Measurements from ENCODE around the gene TFIP11. TPM values are rescaled to one million over a fixed set of nuclear protein-coding genes. Genes with fewer than 3 reads are reported as not detected.

TFIP11 gene
- polyA plus RNA-seq, 6 donors from 2014 or later, result 25.2 to 43.8 (median 28.1) TPM

DNA sequence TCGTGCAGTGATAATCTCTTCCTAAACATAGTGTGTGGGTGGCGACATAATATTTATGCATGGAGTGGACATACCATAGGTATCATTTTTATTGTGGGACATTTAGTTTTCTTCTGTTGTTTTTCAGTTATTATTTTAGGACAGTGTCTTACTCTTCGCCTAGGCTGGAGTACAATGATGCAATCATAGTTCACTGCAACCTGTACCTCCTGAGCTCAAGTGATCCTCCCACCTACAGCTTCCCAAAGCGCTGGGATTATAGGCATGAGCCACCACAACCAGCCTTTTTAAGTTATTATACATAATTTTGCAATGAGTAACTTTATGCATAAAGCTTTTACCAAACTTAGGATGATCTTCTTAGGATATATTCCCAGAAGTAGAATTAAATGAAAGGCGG lies 25.9 kb downstream of the TFIP11 start:
- Mint-ChIP-seq H3K36me3 (no peaks in the 10 kb centered on the region), H3K4me3 (peak overlapping the region in 3 of 8 donors; percentile 18 to 92 (median 48)), H3K9me3 (no peaks in the 10 kb centered on the region), H3K27ac (peak overlapping the region in 1 of 6 donors; percentile 98), H3K27me3 (no peaks in the 10 kb centered on the region), H3K4me1 (peaks cover 48 to 53% (median 50%) of the 10 kb centered on the region in 3 donors)
- no peak for ATAC-seq (ENCODE audit: low read depth in 2 of 2)
- no peak for DNase-seq

- ATAC-seq (ENCODE audit: low read depth in 2 of 2) (no peak), DNase-seq (no peak)
- H3K27me3 Mint-ChIP-seq, result no peaks in the 10 kb centered on the region
- H3K36me3 Mint-ChIP-seq, result no peaks in the 10 kb centered on the region
- no peaks in the 10 kb centered on the region for H3K9me3 Mint-ChIP-seq
- H3K4me1 Mint-ChIP-seq, result peaks cover 53 to 58% (median 55%) of the 10 kb centered on the region in 3 donors
- H3K4me3 Mint-ChIP-seq, result peak overlapping the region in 6 of 8 donors; percentile 1 to 92 (median 70)
- peak overlapping the region in 4 of 6 donors; percentile 62 to 98 (median 84) for H3K27ac Mint-ChIP-seq
Measured at GRCh38 chr22:26485806-26486390, 26.4 kb downstream of the TFIP11 start.

- no peak for DNase-seq
- no peak for ATAC-seq (ENCODE audit: low read depth in 2 of 2)
- Mint-ChIP-seq H3K4me1 (peaks cover 60 to 67% (median 62%) of the 10 kb centered on the region in 3 donors), H3K27me3 (no peaks in the 10 kb centered on the region), H3K4me3 (peak overlapping the region in 7 of 8 donors; percentile 42 to 95 (median 64)), H3K36me3 (no peaks in the 10 kb centered on the region), H3K27ac (peak overlapping the region in 5 of 6 donors; percentile 41 to 98 (median 69)), H3K9me3 (no peaks in the 10 kb centered on the region)
Measured at GRCh38 chr22:26485013-26485412, 27.3 kb downstream of the TFIP11 start.

- DNase-seq (no peak), ATAC-seq (ENCODE audit: low read depth in 2 of 2) (peak; percentile 8 to 20)
- no peaks in the 10 kb centered on the region for H3K9me3 Mint-ChIP-seq
- no peaks in the 10 kb centered on the region for H3K36me3 Mint-ChIP-seq
- H3K27ac Mint-ChIP-seq, result peak overlapping the region; percentile 92 to 100 (median 99)
- peaks cover 64 to 68% (median 65%) of the 10 kb centered on the region in 3 donors for H3K4me1 Mint-ChIP-seq
- no peaks in the 10 kb centered on the region for H3K27me3 Mint-ChIP-seq
- peak overlapping the region; percentile 90 to 98 (median 96) for H3K4me3 Mint-ChIP-seq
Measured at GRCh38 chr22:26484360-26484706, 27.9 kb downstream of the TFIP11 start.

- DNase-seq, result peak; percentile 94
- H3K27me3 Mint-ChIP-seq, result no peaks in the 10 kb centered on the region
- no peaks in the 10 kb centered on the region for H3K36me3 Mint-ChIP-seq
- peak within 1 kb of the TSS; percentile 98 to 100 (median 100) for H3K27ac Mint-ChIP-seq
- peak; percentile 77 to 81 for ATAC-seq (ENCODE audit: low read depth in 2 of 2)
- peaks cover 62 to 70% (median 65%) of the 10 kb centered on the region in 3 donors for H3K4me1 Mint-ChIP-seq
- no peaks in the 10 kb centered on the region for H3K9me3 Mint-ChIP-seq
- H3K4me3 Mint-ChIP-seq, result peak within 1 kb of the TSS; percentile 90 to 98 (median 96)
Measured at GRCh38 chr22:26483439-26484359, 28.6 kb downstream of the TFIP11 start, which contains the start of the genes HPS4 and SRRD. TSS of gene HPS4 (minus strand) at chr22:26483783. CDS start at chr22:26481762, 2,021 bp downstream. TSS of gene SRRD (plus strand) at chr22:26483877. CDS start at chr22:26483891, 14 bp downstream.

DNA sequence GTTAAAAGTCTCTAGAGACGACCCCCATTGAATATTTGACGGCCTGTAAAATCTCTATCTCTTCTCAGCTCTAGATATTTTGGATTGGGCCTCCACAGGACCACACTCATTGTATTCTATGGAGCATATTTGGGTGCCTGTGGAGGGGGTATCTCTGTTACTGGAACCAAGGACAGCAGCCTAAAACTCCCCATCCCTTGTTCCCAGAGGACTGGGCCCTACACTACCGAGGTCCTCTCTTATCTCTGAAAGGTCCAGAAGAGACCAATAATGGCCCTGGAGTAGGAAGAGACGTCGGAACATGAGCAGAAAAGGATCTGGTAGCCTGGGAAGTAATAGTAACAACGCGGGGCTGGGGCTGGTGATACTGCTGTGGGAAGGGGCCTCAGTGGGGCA lies 29.2 kb downstream of the TFIP11 start:
- H3K27me3 Mint-ChIP-seq, result no peaks in the 10 kb centered on the region
- H3K9me3 Mint-ChIP-seq, result no peaks in the 10 kb centered on the region
- H3K27ac Mint-ChIP-seq, result peak overlapping the region; percentile 98 to 100 (median 100)
- H3K36me3 Mint-ChIP-seq, result peaks cover under 1 to 3% of the 10 kb centered on the region in 2 donors
- DNase-seq (no peak), ATAC-seq (ENCODE audit: low read depth in 2 of 2) (no peak)
- H3K4me1 Mint-ChIP-seq, result peaks cover 64 to 77% (median 68%) of the 10 kb centered on the region in 3 donors
- peak overlapping the region; percentile 90 to 98 (median 96) for H3K4me3 Mint-ChIP-seq

DNA sequence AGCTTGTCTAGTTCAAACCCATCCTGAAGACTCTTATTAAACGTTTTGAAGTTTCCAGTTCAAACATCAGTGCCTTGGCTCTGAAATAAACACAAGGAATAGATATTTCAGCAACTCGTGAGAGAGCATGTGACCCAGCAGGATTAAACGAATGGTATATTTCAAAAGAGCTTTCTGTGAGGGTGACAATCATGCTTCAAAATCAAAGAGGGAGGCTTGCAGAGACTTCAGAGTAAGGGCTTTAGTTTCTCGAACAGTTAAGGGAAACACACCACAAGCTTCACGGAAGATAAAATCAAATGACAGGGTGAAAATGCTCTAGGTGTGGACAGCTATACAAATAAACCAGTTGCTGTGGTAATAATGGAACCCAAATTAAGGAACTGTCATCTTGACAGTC lies 30.1 kb downstream of the TFIP11 start:
- H3K27ac Mint-ChIP-seq, result peak overlapping the region; percentile 89 to 100 (median 98)
- peaks cover 3 to 11% of the 10 kb centered on the region in 2 donors for H3K36me3 Mint-ChIP-seq
- no peaks in the 10 kb centered on the region for H3K9me3 Mint-ChIP-seq
- no peak for ATAC-seq (ENCODE audit: low read depth in 2 of 2)
- peak overlapping the region in 7 of 8 donors; percentile 58 to 98 (median 92) for H3K4me3 Mint-ChIP-seq
- peaks cover 70 to 85% (median 75%) of the 10 kb centered on the region in 3 donors for H3K4me1 Mint-ChIP-seq
- no peak for DNase-seq
- H3K27me3 Mint-ChIP-seq, result no peaks in the 10 kb centered on the region

DNA sequence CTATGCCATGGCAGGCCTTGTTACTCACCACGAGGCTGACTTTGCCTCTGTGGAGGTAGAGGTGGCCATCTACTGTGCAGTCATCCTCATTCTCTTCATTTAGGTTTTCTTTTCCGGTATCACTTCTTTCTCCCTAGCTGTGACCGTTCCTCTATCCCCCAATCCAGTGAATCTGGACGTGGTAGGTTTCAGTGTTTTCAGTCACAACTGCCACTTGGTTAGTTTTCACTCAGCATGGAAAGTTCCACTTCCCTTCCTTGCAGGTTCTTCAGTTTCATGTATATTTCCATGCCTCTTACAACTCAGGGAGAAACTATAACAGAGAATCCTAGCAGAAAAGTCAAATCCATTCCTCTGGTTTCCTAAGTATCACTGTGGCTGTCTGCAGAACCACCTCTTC lies 30.6 kb downstream of the TFIP11 start:
- peaks cover 70 to 85% (median 75%) of the 10 kb centered on the region in 3 donors for H3K4me1 Mint-ChIP-seq

DNA sequence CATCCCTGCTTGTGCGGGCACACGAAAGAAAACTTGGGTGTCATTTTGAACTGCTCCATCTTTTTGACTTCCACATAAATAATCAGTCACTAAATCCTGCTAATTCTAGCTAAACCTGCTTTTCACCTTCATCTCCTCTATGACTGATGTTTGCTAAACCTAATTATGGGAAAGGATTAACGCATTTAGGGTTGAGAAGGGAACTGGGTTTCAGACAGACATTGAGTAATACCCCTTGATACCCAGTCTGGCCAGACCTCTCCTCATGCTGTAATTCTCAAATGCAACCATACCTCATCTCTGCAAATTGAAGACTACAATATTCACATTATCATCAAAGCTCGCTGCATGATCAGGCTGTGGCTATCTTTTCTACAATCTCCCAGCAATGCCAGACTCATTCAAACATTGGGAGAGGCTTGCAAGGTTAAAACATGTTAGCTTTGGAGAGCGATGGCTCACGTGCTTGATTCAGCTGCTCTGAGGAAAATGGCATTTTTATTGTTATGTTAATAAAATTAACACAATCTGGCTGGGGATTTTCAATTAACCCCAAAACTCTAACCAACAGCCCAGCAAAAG lies 31.1 kb downstream of the TFIP11 start:
- H3K9me3 Mint-ChIP-seq, result no peaks in the 10 kb centered on the region
- peak overlapping the region in 7 of 8 donors; percentile 19 to 98 (median 90) for H3K4me3 Mint-ChIP-seq
- ATAC-seq (ENCODE audit: low read depth in 2 of 2), result no peak
- no peaks in the 10 kb centered on the region for H3K27me3 Mint-ChIP-seq
- H3K4me1 Mint-ChIP-seq, result peaks cover 68 to 82% (median 73%) of the 10 kb centered on the region in 3 donors
- H3K36me3 Mint-ChIP-seq, result peaks cover 10 to 15% of the 10 kb centered on the region in 2 donors
- peak overlapping the region in 5 of 6 donors; percentile 76 to 98 (median 91) for H3K27ac Mint-ChIP-seq
- DNase-seq, result no peak

More for the DNA sequence above, 30.6 kb downstream of the TFIP11 start:
- peaks cover 6 to 15% of the 10 kb centered on the region in 2 donors for H3K36me3 Mint-ChIP-seq
- no peak for DNase-seq
- no peaks in the 10 kb centered on the region for H3K9me3 Mint-ChIP-seq
- H3K27me3 Mint-ChIP-seq, result no peaks in the 10 kb centered on the region
- ATAC-seq (ENCODE audit: low read depth in 2 of 2), result no peak
- peak overlapping the region in 6 of 8 donors; percentile 26 to 98 (median 94) for H3K4me3 Mint-ChIP-seq
- peak overlapping the region; percentile 89 to 100 (median 98) for H3K27ac Mint-ChIP-seq

DNA sequence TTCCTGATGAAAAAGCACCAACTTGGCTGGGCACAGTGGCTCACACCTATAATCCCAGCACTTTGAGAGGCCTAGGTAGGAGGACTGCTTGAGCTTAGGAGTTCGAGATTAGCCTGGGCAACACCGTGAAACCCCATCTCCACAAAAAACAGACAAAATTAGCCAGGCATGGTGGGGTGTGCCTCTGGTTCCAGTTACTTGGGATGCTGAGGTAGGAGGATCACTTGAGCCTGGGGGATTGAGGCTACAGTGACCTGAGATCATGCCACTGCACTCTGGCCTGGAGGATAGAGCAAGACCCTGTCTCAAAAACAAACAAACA lies 31.7 kb downstream of the TFIP11 start:
- no peak for ATAC-seq (ENCODE audit: low read depth in 2 of 2)

DNA sequence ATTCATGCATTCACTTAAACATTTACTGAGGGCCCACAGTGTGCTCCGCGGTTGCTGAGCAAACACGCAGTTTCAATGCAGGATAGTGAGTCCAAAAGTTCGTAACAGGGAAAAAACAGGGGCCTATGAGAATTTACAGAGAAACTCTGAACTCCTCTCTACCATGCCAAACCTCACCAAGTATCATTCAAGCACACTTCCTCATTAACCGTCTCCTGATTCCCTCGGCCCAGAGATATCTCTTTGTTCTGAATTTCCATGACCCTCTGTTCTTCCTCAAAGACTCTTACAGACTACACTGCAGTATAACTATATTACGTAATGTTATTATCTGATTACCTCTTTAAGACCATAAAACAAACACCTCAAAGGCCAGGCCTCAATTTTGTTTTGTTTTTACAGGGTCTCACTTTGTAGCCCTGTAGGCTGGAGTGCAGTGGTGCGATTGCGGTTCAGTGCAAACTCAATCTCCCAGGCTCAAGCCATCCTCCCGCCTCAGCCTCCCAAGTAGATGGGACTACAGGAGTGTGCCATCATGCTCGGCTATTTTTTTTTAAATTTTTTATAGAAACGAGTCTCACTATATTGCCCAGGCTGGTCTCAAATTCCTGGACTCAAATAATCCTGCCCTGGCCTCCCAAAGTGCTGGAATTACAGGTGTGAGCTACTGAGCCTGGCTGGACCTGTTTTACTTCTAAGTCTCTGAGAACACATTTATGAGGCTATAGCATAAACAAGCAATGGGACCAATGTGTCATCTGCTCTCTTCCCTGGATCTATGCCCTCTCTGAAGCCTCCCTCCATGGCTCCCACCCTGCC lies 32.3 kb downstream of the TFIP11 start:
- Mint-ChIP-seq H3K9me3 (no peaks in the 10 kb centered on the region), H3K4me1 (peaks cover 58 to 70% (median 61%) of the 10 kb centered on the region in 3 donors), H3K27me3 (no peaks in the 10 kb centered on the region), H3K36me3 (peaks cover 10 to 15% of the 10 kb centered on the region in 2 donors), H3K4me3 (peak overlapping the region; percentile 61 to 92 (median 78)), H3K27ac (peak overlapping the region; percentile 35 to 98 (median 66))
- DNase-seq (no peak), ATAC-seq (ENCODE audit: low read depth in 2 of 2) (peak; percentile 8)

More for the DNA sequence above, 31.7 kb downstream of the TFIP11 start:
- DNase-seq, result no peak
- Mint-ChIP-seq H3K9me3 (no peaks in the 10 kb centered on the region), H3K27me3 (no peaks in the 10 kb centered on the region), H3K4me1 (peaks cover 63 to 75% (median 67%) of the 10 kb centered on the region in 3 donors), H3K4me3 (peak overlapping the region in 7 of 8 donors; percentile 35 to 92 (median 80)), H3K27ac (peak overlapping the region; percentile 5 to 98 (median 56)), H3K36me3 (peaks cover 10 to 15% of the 10 kb centered on the region in 2 donors)

DNA sequence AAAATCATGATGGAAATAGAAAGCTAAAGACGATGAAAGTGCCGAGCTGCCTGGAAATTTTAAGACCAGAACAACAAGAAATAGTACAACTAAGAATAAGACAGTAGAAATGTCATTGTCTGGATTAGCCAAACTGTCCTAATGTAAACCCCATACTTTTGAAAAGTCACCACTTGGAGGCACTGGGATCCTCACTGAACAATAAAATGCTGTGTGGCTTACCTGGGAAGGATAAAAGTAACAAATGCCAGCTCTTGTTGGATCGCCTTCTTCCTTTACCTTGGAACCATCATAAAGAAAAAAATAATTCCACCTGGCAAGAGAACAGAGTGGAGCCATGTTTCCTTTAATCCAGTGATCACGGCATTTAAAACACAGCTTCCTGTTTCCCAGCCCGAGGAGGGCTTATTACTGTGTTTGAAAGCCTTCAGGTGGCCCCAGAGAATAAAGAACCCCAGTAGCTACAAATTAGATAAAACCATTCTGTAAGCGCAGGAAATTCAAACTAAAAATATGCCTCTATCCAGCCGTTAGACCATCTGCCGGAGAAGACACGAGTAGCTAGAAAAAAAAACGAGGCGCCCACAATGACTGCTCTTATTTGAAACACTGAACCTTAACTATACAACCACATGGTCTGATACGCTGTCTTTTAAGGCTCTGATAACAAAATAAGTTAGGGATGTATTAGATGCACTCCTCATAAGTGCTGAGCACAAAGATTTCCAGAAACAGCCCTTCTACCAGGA lies 33.1 kb downstream of the TFIP11 start:
- peak overlapping the region; percentile 68 to 90 (median 78) for H3K4me3 Mint-ChIP-seq
- peaks cover 10 to 15% of the 10 kb centered on the region in 2 donors for H3K36me3 Mint-ChIP-seq
- no peaks in the 10 kb centered on the region for H3K9me3 Mint-ChIP-seq
- peaks cover 51 to 63% (median 55%) of the 10 kb centered on the region in 3 donors for H3K4me1 Mint-ChIP-seq
- ATAC-seq (ENCODE audit: low read depth in 2 of 2) (no peak), DNase-seq (no peak)
- H3K27me3 Mint-ChIP-seq, result no peaks in the 10 kb centered on the region
- peak overlapping the region; percentile 35 to 98 (median 82) for H3K27ac Mint-ChIP-seq

All from naive B cell (primary cell).